ENCODE measurements around the gene PDS5B.

The PDS5B gene

DNA sequence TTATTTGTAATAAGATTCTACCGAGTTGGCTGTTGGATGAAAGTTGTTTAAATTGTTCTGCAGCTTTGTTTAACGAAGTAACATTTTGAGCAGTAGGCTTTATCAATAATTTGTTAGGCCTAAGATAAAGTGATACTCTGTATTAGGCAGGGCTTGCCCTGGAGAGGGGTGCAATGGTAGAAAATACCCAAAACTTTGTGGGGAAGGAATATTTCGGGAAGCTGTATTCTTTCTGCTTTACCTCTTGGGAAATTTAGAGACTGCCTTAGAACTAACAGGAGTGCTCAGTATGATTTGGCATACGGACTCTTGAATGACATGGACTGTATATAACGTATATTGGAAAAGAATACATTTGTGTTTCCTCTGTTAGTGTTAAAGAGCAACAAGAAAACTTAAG lies 2.5 kb downstream of the PDS5B start:
- no peak for DNase-seq (ENCODE audit: low spot score)

DNA sequence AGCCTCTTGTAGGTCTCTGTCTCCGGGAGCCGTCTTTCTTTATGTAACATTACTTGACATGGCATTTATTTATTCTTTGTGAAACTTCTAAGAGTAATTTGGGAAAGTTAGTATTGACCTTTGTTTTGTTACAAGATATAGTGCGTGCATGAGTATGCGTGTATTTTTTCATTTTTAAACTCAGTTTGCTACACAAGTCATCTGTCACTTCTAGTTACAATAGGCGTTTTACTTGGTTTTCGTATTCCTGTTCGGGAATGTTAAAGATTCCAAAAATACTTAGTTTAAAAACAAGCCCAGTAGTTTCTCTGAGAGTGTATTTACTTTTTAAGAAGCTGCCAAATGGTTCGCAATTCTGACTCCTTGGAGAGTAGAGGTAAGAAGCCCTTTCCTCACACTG lies 3.2 kb downstream of the PDS5B start:
- DNase-seq (ENCODE audit: low spot score), result no peak

DNA sequence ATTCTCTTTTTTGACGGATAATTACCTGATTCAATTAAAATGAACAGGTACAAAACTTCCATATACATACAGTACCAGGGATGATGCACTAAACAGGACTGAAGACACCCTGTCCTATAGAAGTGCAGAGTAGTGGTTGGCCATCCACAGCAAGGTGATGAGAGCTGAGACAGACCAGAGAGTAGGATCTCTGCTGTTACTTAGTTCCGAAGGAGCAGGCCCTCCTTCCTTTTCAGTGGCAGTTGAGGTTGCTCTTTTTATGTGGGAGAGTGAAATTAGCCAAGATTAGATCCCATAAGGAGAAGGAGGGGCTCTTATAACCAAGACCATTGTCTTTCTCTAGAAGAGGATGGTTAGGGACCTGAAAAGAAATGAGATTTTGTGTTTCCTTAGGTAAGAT lies 4.0 kb downstream of the PDS5B start:
- no peak for DNase-seq (ENCODE audit: low spot score)

DNA sequence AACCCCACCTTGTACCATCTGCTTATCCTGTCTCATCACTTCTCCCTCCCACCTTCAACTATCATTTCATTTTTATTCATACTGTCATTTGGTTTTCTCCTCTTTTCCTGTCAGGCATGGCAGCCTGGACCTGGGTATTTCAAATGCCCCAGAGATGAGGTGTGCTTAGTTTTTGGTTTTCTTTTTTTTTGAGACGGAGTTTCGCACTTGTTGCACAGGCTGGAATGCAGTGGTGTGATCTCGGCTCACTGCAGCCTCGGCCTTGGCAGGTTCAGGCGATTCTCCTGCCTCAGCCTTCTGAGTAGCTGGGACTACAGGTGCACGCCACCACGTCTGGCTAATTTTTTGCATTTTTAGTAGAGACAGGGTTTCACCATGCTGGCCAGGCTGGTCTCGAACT lies 5.8 kb downstream of the PDS5B start:
- no peak for DNase-seq (ENCODE audit: low spot score)

DNA sequence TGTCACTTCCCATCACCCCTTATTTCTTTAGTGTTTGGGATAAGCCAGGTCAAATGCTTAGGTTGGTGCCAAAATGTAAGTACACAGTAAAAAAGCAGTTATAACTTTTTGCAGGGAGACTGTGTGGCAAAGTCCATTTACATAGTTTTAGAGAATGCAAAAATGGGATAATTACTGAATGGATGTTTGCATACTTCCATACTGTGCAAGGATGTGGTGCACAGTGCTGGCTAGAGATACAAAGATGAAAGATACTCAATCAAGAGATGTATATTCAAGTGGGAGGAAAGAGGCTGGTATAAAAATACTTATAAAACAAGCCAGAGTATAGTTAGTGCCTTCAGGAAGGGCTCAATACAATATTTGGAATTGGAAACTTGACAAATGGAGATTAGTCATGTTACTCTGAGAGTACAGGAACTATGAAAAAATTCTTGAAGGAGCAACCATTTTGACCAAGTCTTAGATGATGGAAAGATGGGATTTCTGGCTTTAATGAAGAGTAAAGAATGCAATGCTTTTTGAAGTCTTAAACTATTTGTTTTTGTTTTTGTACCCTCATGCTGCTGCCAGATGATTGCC lies 8.0 kb downstream of the PDS5B start:
- no peak for DNase-seq (ENCODE audit: low spot score)

DNA sequence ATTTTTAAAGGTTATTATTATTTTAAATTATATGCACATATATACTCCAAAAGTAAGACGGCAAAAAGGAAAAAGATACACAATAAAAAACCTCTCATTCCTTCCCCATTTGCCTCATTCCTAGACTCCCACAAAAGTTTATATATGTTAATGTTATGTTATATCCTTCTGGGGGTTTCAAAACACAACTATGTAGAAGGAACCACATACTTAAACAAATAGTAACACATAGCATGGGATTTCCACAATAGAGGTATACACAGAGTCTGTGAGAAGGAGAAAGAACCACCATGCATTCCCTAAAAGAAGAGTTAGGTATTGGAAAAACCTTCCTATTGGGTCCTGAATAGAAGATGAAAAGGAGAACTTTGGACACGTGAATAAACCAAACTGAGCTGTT lies 9.1 kb downstream of the PDS5B start:
- no peak for DNase-seq (ENCODE audit: low spot score)

DNA sequence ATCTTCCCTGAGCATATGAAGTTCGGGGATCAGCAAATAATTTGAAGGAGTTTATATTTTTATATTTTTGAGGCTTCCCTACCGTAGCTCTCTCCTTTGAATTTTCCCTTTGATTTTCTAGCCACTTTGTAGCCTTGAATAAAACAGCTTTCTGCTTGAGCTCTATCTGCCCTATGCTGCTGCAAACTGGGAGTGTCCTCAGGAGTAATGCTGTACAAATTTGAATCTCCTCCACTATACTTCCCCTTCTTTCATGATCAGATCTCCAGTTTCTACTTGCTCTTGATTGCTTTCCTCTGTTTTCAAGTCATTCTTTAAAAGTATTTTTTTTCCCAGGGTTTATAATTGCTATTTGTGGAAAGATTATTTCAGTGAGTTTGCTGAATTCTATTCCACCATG lies 14.6 kb downstream of the PDS5B start:
- no peak for DNase-seq (ENCODE audit: low spot score)

DNA sequence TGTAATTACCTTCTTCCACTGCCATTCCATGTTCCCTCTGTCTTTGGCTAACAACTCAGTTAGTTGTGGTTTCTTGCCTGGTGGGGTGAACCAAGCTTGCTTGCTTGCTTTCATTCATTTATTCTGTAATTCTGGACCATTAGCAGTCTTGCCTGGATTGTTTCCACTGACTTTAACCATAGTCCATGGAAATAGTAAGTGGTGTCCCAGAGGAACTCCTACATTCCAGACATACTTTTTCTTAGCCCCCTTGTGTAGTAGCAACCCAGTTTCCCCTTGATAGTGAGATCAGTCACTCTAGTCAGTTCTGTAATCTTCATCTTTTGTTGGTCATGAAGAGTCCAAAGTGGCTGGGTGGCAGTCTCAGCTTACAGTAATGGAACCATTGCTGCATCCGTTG lies 23.2 kb downstream of the PDS5B start:
- no peak for DNase-seq (ENCODE audit: low spot score)

DNA sequence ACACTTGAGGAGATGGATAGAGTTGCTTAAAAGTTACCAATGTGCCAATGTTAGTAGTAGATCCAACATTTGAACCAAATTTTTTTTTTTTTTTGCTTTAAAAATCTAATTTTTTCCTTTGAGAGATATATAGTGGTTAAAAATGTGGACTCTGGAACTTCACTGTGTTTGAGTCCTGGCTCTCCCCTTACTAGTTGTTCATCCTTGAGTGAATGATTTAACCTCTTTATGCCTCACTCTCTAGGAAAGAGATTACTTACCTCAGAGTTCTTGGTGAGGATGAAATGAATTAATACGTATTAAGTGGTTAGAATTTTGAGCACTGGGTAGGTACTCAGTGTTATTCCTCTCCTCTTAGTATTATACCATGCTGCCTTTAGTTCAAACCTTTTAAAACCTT lies 24.3 kb downstream of the PDS5B start:
- DNase-seq (ENCODE audit: low spot score), result no peak

DNA sequence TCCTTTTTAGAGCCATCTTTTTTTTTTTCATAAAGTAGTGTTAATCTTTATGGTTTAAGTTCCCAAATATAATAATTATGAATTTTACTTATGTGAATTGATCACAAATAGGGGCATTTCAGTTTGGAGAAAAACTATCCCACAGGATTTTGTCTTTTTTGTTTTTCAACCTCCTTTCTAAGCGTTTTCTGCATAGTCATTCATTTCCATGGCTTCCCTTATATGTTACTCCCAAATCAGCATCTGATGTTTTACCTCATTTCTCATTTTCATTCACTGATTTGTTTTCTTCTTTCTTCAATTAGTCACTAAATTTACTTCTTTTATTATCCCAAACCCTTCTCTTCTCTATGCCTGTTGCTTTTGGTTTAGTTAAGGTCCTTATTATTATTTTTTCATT lies 24.7 kb downstream of the PDS5B start:
- DNase-seq (ENCODE audit: low spot score), result no peak

DNA sequence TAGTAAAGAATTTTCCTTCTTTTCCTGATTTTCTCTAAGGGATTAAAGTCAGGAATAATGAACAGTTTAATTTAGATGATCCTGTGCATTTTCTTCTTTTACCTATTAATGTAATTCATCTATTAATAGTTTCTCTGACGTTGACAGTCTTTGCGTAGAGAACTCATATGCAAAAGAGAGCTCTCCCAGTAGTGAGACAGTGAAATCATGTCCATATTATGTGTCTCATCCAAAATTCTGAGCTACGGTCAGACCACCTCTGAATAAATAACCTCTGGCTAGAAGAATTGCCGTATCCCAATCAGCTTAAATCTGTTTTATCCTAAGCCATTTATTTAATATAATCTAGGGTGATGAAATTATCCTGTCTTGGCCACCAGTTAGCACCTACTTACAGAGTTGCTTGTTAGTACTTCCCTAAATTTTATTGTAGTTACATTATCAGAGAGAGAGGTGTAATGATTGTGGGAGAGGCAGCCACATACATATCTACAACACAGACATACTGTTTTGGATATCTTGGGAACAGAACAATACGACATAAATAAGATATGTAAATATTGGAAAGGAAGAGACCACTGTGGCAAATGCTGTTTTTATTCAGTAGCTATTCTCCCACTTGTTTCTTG lies 30.7 kb downstream of the PDS5B start:
- DNase-seq (ENCODE audit: low spot score), result no peak

DNA sequence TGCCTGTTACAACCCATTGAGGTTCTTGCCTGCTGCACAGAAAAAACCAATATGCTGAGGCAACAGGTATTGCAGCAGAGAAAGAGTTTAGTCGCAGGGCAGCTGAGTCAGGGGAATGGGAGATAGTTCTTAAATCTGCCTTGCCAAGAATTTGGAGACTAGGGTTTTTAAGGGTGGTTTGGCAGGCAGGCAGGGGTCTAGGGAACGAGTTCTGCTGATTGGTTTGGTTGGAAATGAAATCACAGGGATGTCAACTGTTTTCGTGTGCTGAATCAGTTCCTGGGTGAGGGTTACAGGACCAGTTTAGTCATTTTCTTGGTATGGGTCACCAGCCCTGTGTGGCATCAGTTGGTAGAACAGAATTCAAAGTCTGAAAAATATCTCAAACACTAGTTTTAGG lies 36.6 kb downstream of the PDS5B start:
- DNase-seq (ENCODE audit: low spot score), result no peak

DNA sequence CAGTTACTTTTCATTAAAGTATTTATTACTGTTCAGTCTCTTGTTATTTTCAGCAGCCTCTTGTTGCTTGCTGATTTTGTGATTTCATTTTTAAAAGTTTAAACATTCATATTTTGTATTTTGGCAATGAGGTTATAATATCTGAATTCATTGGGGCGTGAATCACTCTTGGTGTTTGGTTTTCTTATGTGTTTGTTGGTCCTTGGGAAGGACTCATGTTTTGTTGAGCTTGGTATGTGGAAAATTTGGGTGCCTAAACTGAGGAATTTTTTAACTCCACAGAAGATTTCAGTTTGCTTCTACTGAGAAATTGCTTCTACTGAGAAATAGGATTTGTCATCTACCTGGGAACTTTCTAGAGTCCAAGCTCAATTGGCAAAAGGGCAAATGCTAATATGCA lies 38.2 kb downstream of the PDS5B start:
- DNase-seq (ENCODE audit: low spot score), result peak; percentile 41

DNA sequence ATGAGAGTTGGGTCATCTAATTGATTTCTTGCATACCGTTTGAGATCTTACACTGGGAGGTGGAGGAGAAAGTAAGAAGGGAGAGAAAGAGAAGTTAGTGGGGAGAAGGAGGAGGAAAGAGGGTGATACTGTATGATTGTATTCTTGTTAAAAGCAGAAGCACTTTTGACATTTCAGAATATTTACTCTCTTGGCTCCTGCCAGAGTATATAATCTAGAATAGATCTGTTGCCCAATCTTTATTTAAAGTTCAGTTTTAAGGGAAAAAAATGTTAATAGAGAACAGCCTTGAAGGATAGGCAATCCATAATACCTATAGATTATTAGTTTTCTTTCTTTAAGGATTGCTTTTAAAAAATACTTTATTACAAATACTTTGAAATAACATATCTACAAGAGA lies 41.5 kb downstream of the PDS5B start:
- DNase-seq (ENCODE audit: low spot score), result no peak

DNA sequence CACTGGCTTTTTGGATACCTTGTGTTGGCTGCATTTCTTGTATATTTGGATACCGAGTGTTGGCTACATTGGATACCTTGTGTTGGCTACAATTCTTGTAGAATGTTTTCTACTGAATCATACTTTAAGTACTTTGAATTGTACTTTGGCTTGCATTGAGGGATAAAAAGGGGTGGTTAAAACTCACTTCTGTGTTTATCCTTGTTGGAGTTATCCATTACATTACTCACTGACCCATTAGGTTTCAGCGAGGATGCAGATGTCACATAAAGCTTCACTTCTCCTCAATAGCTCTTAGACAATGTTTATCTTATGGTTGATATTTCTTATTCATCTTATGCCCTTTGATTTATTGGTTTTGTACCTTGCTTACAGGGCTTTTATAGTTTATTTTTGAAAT lies 43.1 kb downstream of the PDS5B start:
- DNase-seq (ENCODE audit: low spot score), result no peak

DNA sequence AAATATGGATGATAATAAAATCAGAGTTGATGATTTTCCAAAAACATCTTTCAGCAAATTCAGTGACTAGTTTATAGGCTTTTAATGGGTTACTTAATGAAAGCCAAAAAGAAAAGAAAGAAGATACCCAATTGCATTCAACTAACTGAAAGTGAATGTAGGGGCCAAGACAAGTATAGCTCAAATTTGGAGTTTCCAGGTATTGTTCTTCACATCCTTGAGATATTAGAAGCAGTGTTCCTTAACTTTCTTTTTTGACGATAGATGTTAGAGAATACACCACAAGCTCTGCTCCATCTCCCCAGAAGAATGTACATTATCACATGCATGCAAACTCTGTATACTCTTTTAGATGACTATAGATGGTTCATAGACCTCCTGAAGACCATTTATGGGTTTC lies 43.6 kb downstream of the PDS5B start:
- no peak for DNase-seq (ENCODE audit: low spot score)

DNA sequence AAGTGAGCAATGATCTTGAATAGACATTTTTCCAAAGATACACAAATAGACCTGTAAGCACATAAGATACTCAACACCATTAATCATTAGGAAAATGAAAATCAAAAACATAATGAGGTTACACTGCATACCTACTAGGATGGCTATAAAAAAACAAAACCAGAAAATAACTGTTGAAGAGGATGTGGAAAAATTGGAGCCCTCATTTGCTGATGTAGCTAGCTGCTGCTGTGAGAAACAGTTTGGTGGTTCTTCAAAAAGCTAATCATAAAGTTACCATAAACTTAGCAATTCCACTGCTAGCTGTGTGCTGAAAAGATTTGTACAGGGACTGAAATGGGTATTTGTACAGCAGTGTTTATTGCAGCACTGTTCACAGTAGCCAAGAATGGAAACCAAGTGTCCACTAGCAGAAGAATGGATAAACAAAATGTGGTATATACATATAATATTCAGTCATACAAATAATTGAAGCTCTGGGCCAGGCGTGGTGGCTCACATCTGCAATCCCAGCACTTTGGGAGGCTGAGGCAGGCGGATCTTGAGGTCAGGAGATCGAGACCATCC lies 46.2 kb downstream of the PDS5B start:
- DNase-seq (ENCODE audit: low spot score), result no peak

DNA sequence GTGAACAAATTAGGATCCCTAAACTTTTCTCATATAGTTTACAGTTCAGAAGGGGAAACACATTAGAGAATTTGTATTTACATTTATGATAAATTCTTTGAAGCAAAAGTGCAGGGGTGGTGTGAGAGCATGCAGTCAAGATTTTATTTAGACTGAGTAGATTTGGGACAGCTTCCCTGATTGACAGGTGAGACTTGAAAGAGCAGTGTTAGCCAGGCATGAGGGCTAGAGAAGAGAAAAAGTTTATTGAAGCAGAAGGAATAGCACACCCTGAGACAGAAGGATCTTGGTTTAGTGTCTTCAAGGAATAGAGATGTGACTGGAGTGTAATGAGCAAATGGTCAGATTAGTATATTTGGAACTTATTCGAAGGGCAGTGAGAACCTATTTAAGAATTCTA lies 50.5 kb downstream of the PDS5B start:
- no peak for DNase-seq (ENCODE audit: low spot score)

DNA sequence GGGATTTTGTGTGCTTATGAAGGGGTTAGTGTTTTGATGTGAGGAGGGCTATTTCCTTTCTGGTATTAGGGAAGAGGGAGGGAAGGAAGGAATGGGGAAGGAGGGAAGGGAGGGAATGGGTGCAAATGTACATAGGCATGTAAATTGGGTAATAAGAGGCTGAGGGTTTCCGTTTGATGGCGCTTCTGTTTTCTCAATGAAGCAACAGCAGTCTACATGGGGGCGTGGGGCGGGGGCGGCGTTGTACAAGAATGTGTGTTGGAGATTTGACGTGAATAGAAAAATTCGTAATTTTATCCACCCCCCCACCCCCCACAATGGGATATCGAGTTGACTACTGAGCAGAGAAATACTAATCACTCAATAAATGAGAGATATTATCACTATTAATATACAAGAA lies 52.5 kb downstream of the PDS5B start:
- no peak for DNase-seq (ENCODE audit: low spot score)

DNA sequence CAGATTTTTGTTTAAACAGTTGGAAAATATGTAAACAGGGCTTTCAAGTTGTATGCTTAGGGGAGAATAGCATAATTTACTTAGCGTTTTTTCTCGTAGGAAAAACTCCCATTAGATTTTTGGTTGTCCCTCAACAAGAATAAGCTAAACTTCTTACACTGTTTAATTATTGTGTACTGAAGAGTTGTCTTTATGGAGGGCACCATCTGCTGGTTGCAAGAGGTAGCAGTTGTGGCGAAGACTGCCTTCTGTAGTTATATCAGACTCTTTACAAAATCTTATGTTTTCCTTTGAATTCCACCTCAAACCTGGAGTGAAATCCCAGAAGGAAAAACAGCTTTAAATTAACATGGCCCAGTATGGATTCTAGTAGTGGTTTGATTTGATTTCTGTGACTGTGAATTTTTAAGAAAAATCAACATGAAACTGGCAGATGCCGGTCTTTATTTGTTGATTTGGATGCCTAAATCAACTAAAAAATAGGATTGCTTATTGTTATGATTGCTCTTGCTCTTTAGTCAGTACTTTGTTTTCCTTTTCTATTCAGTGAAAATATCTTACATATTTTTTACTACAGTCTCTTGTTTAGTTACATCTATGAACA lies 53.4 kb downstream of the PDS5B start:
- DNase-seq (ENCODE audit: low spot score), result peak; percentile 24

DNA sequence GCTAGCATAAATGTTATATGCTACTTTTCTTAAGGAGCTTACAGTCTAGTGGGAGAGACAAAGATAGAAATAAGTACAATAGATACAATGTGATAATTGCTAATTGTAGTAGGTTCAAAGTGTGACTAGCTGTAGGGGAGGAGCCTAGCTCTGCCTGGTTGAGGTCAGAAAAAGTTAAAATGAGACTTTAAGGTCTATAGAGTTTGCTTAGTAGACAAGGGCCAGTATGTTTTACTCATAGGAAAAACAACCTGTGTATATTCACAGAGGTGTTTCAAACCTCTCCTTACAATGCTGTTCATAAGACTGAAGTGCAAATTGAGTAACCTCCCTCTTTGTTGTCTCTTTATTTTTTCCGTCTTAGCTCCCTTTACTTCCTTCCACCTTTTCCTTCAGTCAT lies 56.1 kb downstream of the PDS5B start:
- no peak for DNase-seq (ENCODE audit: low spot score)

DNA sequence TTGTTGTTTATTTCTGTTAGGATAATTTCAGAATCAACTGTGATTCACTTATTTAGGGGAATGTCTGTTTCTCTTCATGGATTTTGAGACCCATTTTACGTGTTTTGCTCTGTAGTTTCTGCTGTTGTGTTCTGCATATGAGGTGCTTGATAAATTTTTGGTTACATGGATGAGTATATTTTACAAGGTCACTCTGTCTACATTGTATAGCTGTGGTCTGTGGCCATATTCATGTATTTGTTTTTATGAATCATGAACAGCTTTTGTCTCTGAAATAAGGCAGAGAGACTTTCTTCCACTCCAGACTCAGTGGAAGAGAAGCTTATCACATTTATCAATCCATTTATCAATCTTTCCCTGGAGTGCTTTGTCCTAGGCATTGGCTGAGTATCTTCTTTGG lies 56.6 kb downstream of the PDS5B start:
- DNase-seq (ENCODE audit: low spot score), result no peak

DNA sequence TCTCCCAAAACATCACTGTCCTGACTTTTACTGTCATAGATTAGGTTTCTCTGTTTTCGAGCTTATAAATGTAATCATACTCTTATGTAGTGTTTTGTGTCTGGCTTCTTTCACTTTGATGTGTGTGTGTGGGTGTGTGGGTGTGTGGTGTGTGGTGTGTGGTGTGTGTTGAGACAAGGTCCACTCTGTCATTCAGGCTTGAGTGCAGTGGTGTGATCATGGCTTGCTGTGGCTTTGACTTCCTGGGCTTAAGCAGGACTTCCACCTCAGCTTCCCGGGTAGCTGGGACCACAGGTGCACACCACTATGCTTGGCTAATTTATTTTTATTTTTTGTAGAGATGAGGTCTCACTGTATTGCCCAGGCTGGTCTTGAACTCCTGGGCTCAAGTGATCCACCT lies 59.6 kb downstream of the PDS5B start:
- DNase-seq (ENCODE audit: low spot score), result no peak

DNA sequence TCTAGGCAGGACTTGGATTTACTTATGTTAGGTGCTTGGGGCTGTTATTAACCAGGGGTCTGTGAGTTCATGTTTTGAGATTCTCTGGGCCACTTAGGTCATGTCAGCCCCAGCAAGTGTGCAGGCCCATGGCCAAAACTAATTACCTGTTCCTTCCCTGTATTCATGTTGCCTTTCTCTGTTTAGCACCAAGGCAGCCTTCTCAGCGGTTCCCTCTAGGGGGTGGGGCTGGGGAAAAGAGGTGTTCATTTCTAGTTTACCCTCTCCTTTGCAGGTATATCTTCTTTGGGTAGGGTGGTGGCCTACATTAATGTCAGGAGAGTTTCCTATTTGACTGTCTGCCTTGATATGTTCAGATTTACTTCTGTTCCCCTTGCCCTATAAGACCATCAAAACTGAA lies 61.7 kb downstream of the PDS5B start:
- DNase-seq (ENCODE audit: low spot score), result no peak

All from hepatic stellate cell (primary cell).